Measurements from ENCODE around the gene HPN. TPM values are rescaled to one million over a fixed set of nuclear protein-coding genes. Genes with fewer than 3 reads are reported as not detected.

The HPN gene
- total and polyA plus RNA-seq, 7 donors, result 0.36 to 1.8 (median 0.66) TPM; not detected in 2

DNA sequence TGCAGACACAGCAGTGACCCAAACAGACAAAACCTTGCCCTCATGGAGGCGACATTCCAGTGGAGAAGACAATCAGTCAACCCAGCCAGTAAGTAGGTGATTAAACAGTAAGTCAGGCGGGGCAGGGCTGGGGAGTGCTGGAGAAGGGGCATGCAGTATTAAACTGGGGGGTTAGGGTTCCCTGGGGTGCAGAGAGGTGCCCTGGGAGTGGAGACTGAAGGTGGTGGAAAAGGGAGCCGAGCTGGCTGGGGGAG, 42.9 kb downstream of the HPN start:
- no peak overlapping the region for H3K4me3 ChIP-seq
- no peaks in the 10 kb centered on the region for H3K9me3 ChIP-seq
- H3K27ac ChIP-seq, result no peak overlapping the region
- TF ChIP-seq POLR2A (IDR thresholded peaks at IDR 0.05), result no peak
- TF ChIP-seq CTCF (IDR thresholded peaks at IDR 0.05), result no peak
- TF ChIP-seq EP300 (IDR thresholded peaks at IDR 0.05), result no peak
- no peak for TF ChIP-seq POLR2AphosphoS5 (IDR thresholded peaks at IDR 0.05)
- no peaks in the 10 kb centered on the region for H3K36me3 ChIP-seq
- DNase-seq, result no peak
- no peaks in the 10 kb centered on the region for H3K4me1 ChIP-seq
- intact Hi-C loops (cut with DNase I), result no loop called here
- WGBS, 2 donors, result 81 to 89% methylated on average over 3 of the region's 3 CpGs
- peaks cover 0 to 5% (median 4%) of the 10 kb centered on the region in 3 donors for H3K27me3 ChIP-seq

DNA sequence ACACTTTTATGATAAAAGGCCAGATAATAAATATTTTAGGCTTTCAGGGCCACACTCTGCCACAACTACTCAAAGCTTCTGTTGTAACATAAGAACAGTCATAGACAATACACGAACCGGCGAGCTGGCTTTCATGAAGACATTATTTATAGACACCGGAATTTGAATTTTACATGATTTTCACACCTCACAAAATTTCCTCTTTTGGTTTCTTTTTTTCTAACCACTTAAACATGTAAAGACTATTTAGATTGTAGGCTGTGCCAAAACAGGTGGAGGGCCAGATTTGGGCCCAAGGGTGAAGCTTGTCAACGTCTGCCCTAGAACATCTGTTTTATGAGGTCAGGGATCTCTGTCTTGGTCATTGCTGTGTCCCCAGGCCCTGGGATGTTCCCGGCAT, 44.4 kb downstream of the HPN start:
- peaks cover 0 to 20% (median 18%) of the 10 kb centered on the region in 3 donors for H3K27me3 ChIP-seq
- H3K4me1 ChIP-seq, result peaks cover 0 to 9% (median 6%) of the 10 kb centered on the region in 4 donors
- H3K9me3 ChIP-seq, result no peaks in the 10 kb centered on the region
- H3K36me3 ChIP-seq, result no peaks in the 10 kb centered on the region
- DNase-seq, result no peak
- no peak overlapping the region for H3K27ac ChIP-seq
- WGBS, 2 donors, result 62 to 72% methylated on average over 6 of the region's 6 CpGs
- no peak for TF ChIP-seq CTCF (IDR thresholded peaks at IDR 0.05)
- no peak for TF ChIP-seq EP300 (IDR thresholded peaks at IDR 0.05)
- no peak for TF ChIP-seq POLR2AphosphoS5 (IDR thresholded peaks at IDR 0.05)
- no peak for TF ChIP-seq POLR2A (IDR thresholded peaks at IDR 0.05)
- intact Hi-C loops (cut with DNase I), result no loop called here
- no peak overlapping the region for H3K4me3 ChIP-seq

DNA sequence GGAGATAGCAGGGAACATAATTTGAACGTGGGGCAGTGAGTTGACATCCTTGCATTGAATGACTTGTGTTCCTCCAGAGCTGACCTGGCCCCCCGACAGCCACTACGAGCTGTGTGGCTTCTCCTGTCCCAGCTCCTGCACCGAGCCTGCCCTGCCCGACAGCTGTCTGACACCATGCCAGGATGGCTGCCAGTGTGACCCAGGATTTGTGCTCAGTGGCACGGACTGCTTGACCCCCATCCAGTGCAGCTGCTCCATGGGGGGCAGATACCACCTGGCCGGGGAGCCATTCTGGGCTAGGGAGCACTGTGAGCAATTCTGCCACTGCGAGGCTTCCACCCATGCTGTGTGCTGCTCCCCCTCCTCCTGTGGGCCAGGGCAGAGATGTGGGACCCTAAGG, 44.9 kb downstream of the HPN start:
- H3K9me3 ChIP-seq, result no peaks in the 10 kb centered on the region
- no peak for DNase-seq
- no peak overlapping the region for H3K4me3 ChIP-seq
- no peaks in the 10 kb centered on the region for H3K36me3 ChIP-seq
- peaks cover 0 to 25% (median 23%) of the 10 kb centered on the region in 3 donors for H3K27me3 ChIP-seq
- H3K27ac ChIP-seq, result no peak overlapping the region
- peaks cover 0 to 11% (median 7%) of the 10 kb centered on the region in 4 donors for H3K4me1 ChIP-seq
- intact Hi-C loops (cut with DNase I), result no loop called here
- WGBS, 2 donors, result 77 to 79% methylated on average over 8 of the region's 8 CpGs
- TF ChIP-seq POLR2A (IDR thresholded peaks at IDR 0.05) (no peak), CTCF (IDR thresholded peaks at IDR 0.05) (no peak), POLR2AphosphoS5 (IDR thresholded peaks at IDR 0.05) (no peak), EP300 (IDR thresholded peaks at IDR 0.05) (no peak)

DNA sequence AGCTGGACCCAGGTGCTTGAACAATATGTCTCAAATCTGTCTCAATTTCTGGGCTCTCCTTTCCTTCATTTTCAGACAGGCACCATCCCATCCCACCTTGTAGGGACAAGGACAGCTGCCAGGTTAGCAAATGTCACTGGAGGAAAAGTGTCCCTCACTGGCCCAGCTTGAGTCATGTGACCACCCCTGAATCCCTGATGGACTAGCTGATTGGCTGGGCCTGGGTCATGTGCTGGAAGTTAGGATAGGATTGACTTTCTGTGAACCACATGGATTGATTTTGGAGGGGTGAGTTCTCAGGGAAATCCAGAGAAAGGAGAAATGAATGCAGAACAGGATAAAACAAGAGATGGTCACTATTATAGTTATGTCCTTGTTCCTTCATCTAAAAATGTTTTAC, 45.9 kb downstream of the HPN start:
- Histone ChIP-seq H3K36me3 (no peaks in the 10 kb centered on the region), H3K4me1 (peaks cover 0 to 11% (median 7%) of the 10 kb centered on the region in 4 donors), H3K27ac (no peak overlapping the region), H3K27me3 (peaks cover 0 to 27% (median 23%) of the 10 kb centered on the region in 3 donors), H3K4me3 (no peak overlapping the region), H3K9me3 (no peaks in the 10 kb centered on the region)
- TF ChIP-seq POLR2A (IDR thresholded peaks at IDR 0.05) (no peak), CTCF (IDR thresholded peaks at IDR 0.05) (no peak), EP300 (IDR thresholded peaks at IDR 0.05) (no peak), POLR2AphosphoS5 (IDR thresholded peaks at IDR 0.05) (no peak)
- intact Hi-C loops (cut with DNase I), result no loop called here
- no peak for DNase-seq

GRCh38 chr19:35088131-35088913, 46.8 kb downstream of the HPN start:
- Histone ChIP-seq H3K4me3 (no peak overlapping the region), H3K9me3 (no peaks in the 10 kb centered on the region), H3K4me1 (peaks cover 0 to 11% (median 7%) of the 10 kb centered on the region in 4 donors), H3K27ac (no peak overlapping the region), H3K36me3 (no peaks in the 10 kb centered on the region), H3K27me3 (peaks cover 0 to 27% (median 23%) of the 10 kb centered on the region in 3 donors)
- TF ChIP-seq POLR2AphosphoS5 (IDR thresholded peaks at IDR 0.05) (no peak), EP300 (IDR thresholded peaks at IDR 0.05) (no peak), POLR2A (IDR thresholded peaks at IDR 0.05) (no peak), CTCF (IDR thresholded peaks at IDR 0.05) (no peak)
- intact Hi-C loops (cut with DNase I), result no loop called here
- no peak for DNase-seq
- 72 to 77% methylated on average over 8 of the region's 8 CpGs for WGBS, 2 donors
